Activated effector memory CD4-positive, alpha-beta T cell treated with anti-CD3 and anti-CD28 coated beads, Interleukin-2, amount 50 U/mL, for 16 hours (primary cell): ENCODE results near the gene ADRA2B.

Experiments
- DNase-seq: peaks from one replicate; pipeline ENCODE4 v3.0.0-alpha.2; 2020

ADRA2B gene

DNA sequence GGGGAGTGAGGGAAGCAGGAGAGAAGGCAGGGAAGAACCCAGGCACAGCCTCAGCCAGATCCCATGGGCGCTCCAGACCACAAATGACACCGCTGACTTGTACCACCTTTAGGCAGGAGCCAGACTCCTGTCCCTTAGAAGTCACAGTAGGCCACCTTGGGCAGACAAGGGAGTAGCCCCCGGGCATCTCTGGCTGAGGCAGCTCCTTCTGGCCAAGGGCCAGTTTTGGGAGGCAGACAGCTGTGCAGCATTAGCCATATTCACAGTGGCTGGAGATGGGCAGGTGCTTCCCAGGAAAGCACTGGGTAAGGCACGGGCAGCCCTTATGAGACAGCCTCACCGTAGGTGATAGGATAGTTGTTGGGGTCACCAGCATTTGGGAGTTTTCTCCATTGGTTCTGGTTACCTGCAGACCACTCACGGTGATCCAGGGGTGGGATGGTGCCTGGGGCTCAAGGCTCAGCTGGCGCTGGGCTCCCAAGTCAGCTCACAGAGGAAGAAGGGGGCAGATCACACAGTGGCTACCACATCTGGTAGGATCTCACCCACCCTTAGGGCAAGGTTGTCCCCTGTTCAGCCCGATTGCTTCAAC, 19.9 kb upstream of the ADRA2B start:
- no peak for DNase-seq

DNA sequence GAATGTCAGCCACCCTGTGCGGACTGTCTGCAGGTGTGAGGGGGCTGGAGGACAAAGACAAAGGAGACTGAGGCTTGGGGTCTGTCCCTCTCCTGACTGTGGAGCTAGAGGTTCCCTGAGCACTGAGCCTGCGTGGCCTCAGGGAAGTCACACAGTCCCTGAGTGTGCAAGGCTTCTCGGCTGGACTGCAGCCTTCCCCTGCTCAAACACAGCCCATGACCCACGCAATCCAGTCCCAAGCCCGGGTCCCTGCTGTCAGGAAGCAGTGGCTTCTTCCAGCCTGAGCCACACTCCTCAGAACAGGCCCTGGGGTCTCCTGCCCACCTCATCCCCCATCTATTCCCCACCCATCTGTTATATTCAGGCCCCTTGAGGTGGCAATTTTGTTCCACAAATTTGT, 19.2 kb upstream of the ADRA2B start:
- DNase-seq: no peak

DNA sequence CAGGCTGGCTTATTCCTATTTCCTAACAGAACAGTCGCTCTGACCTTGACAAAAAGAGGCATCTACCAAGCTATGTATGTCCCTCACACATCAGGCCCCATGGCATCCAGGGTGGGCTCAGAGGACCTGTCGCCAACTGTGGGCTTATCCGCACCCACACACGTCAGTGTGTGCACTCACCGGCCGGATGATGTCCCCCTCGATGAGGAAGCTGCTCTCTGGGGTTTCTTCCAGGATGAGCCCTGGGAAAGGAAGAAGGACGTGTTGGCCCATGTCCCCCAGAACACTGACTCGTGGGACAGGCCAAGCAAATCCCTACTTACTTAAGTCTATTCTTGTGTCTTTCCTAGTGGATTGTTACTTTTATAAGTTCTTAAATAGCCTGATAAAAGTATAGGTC, 18.8 kb upstream of the ADRA2B start:
- no peak for DNase-seq

DNA sequence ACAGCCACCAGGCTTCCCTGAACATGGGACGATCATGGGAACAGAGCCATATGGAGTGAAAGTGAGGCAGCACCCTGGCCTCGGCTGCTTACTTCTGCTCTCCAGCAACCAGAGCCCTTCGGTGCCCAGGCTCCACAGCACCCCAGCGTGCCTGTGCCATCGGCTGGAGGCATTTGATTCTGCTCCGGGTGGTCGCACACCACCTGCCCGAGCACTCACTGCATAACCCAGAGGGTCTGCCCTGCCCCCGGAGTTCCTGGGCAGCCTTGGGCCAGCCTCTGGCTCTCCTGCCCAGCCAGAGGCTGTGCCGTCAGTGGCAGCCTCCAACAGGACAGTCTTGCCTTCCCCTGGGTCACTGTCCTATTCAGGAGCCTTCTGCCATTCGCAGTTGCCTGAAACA, 18.1 kb upstream of the ADRA2B start:
- no peak for DNase-seq

DNA sequence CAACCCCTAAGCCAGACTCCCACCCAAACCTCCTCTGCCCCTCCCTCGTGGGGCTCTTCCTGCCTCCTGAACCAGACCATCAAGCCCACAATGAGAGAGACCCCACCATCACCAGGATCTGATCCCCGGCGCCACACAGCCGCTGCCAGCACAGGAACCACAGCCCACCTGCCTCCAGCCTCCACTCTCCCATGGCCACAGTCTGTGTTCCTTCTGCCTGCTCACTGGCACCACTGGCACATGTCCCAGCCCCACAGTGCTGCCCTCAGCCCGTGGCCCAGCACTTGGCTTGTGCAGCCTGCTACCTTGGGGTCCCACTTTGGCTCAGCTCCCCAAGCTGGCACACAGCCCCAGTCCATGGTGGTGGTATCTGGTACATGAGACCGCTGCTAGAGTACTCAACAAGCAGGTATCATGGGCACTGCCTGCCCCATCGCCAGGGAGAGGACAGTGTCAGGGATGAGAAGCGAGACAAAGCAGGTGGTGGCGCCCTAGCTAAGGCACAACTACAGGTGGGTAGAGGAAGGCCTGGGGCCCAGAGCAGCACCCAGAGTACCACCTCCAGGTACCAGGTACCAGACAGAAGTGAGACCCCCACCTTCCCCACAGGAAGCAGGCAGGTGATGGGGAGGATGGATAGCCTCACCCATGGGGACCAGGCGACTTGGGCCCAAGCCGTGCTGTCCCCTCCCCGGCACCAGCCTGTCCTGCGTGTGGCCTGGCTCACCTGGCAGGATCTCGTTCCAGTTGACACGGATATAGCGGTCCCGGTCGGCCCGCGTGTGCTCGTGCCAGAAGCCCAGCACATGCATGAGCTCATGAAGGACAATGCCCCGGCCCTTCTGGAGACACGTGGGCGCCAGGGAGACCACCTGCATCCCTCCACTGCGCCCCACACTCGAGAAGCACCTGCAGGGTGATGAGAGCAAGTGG, 15.7 kb upstream of the ADRA2B start:
- DNase-seq: no peak

DNA sequence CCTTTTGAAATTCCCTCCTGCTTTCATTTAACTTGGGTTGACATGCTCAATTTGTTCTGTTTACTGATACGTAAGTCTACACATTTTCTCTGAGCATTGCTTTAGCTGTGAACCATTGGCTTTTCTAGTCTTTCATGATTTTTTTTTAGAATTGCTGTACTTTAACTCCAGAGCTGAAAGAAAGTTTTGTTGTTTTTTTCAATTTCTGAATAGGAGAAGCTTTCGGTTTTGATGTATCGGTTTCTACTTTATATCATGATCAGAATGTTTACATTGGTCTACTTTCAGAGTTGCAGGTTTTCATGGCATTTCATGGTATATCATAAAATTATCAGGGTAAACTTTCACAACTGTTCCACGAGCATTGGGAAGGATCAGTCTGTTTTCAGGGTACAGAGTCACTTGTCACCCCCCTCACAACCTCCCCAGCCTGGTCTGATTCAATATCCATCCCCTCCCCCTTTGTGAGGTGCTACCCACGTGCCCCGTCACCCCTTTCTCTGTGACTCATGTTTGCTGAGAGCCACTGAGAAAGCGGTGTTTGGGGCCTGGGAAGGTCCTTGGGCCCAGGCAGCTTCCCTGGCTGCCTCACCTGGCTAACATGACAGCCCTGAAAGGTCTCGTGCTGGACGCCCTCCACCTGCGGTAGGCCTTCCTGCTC, 14.9 kb upstream of the ADRA2B start:
- peak; percentile 74 for DNase-seq

DNA sequence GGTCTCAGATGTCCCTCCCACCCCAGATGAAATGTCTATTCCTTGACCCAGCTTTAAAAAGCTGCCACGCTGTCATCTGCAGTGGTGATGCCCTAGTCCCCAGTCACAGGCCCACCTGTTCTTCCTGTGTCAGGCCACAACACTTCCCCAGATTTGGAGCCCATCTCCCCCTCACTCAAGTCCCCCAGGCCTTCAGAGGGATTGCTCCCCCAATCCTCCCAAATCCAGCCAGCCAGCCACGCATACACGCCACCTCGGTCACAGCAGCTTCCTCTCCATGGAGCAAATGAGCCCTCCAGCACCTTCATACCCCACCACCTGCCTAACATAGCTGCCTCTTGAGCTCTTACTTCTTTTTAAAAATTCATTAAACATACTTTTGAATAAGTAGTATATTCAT, 14.1 kb upstream of the ADRA2B start:
- no peak for DNase-seq

DNA sequence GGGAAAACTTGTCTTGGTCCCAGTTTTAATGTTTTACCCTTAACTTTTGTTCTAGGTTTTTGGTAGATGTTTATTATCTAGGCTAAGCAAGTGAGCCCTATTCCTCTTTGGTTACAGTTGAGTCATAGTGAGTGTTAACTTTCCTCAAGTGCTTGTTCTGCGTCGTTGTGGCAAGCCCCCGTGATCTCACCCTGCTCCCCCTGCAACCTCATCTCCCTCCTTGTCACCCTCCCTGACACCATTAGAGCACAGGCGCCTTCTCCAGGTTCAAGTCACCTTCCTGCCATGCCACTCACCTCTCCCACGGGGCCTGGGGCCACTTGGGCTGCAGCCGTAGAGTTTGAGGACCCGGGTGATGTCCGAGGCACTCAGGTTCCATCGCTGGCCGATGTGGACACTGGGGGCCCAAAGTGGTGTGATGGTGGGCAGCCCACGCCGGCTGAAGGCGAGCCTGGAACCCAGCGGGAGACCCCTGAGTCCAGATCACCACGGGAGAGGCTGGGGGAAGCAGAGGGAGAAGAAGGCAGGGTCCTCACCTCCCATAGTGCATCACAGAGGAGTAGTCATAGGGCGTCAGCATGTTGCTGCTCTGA, 13.3 kb upstream of the ADRA2B start:
- DNase-seq: no peak

DNA sequence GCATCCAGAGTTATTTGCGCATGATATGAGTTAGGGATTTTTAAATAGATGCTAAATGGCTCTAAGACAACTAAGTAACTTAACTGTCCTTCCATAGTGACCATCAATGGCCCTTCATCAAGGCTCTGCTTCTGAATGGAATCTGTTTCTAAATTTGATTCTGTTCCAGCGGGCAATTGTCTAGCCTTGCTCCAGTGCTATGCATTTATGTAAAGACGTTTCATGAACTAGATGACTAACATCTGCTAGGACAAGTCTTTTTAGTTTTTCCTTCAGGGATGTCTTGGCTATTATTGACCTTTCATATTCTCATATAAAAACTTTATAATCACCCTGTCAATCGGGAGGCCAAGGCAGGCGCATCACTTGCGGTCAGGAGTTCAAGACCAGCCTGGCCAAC, 12.1 kb upstream of the ADRA2B start:
- no peak for DNase-seq

DNA sequence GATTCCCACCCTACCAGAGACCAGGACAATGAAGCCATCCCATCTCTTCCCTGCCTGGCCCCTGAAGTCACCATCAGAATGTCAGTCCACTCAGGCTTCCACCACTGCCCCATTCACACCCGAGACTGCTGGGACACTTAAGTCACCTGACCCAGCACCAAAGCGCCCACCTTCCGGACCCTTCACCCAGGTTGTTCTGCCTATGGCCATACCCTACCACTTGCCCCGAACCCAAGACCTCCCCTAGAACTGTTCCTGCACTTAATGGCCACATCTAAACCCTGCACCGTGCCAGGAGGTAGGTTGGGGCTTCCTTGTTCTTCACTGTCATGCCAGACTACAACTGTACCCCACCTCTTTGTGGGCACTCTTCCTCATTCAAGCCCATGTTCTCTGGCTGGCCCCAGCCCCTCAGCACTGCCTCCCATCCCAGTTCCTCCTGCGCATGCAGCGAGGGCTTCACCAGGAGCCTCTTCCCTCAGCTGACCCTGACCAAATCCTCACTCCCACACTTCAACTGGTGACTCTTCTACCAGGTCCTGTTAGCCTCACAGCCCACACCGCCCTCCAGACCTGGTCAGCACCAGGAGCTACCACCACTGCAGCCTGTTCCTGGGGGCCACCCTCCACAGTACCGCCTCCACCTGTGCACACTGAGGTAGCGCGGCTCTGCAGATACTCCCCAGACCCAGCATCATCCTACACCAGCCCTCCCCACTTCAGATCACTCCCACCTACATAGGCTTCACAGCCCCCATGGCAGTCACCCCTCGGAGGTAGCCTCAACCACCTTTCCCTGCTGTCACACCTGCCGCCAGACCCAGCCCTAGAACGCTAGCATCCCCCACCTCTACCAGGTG, 8.3 kb upstream of the ADRA2B start:
- DNase-seq: no peak

DNA sequence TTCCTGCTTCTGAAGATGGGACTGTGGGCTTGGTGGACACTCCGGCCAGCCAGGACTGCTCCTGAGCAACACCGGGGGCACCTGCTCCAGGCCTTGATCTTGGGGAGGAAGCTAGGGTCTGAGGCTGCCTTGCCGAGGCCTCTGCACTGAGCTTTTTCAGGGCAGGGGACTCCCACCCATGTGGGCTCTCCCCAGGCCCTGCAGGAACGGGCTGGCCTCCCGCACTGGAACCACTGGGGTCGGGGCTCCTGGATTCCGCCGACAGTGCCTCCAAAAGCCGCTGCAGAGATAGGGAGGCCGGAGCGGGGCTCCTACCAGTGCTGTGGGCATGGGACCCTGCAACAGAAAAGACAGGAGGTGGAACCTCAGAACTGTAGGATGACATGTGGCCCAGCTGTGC, 7.6 kb upstream of the ADRA2B start:
- no peak for DNase-seq

DNA sequence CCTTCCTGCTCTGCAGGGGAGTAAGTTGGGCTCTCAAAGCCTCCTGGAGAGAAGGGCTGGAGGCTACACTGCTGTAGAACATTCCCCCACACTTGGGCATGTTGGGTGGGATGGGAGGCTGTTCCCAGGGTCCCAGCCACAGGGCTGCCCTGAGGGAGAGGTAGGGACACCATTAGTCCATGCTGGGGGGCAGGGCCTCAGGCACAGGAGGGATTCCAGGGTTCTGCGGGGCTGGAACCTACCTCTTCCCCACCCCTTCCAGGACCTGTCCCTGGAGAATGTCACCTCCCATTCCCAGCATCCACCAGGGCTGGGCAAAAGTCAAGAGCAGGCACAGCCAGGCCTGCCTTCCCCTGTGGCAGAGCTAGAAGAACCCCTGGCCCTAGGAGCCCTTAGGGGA, 6.9 kb upstream of the ADRA2B start:
- DNase-seq: no peak

DNA sequence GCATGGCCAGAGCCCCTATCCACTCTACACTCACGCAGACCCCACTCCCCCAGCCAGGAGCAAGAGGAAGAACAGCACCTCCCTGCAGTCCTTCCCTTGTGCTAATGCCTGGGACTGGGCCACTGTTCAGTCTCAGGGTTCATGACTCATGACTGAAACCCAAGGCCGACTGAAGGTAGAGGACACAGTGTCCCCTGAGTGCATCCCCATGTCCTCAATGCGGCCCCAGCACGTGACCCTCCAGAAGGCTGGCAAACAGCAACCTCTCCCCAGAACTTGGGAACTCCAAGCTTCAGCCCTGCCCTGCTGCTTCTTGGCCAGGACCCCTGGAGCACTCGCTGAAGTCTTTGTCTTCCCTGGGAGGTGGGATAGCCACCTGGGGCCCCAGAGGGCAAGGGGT, 6.0 kb upstream of the ADRA2B start:
- no peak for DNase-seq

DNA sequence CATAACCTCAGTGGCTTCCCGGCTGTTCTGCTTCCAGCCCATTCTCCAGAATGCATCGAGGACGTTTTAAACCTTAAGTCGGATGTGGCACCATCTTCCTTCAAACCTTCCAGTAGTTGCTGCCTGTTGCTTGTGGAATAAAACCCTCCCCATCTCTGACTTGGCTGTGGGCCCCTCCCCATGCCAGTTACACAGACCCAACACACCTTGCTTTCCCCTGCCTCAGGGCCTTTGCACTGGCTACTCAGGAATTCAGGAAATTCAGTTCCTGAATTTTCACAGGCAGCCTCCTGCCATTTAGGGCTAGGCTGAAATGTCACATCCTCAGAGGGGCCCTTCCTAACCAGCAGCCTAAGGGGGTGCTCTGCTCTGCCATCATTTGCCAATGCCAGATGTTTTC, 5.0 kb upstream of the ADRA2B start:
- DNase-seq: no peak

DNA sequence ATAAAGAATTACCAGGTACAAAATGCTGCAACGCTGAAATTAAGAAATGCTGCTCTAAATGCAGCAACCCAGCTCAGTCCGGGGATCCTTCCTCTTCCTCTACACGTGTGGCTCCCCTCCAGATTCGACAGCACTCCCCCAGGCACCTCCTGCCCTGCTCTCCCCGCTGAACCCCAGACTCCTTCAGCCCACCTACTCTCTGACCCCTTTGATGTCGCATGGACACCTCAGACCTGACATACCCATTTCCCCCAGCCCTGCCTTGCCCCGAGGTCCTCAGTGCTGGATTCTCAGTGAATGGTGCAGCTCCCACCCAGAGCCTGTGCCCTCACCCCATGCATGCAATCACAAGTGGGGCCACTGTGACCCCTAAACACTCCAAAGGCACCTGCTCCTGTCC, 4.6 kb upstream of the ADRA2B start:
- DNase-seq: no peak

DNA sequence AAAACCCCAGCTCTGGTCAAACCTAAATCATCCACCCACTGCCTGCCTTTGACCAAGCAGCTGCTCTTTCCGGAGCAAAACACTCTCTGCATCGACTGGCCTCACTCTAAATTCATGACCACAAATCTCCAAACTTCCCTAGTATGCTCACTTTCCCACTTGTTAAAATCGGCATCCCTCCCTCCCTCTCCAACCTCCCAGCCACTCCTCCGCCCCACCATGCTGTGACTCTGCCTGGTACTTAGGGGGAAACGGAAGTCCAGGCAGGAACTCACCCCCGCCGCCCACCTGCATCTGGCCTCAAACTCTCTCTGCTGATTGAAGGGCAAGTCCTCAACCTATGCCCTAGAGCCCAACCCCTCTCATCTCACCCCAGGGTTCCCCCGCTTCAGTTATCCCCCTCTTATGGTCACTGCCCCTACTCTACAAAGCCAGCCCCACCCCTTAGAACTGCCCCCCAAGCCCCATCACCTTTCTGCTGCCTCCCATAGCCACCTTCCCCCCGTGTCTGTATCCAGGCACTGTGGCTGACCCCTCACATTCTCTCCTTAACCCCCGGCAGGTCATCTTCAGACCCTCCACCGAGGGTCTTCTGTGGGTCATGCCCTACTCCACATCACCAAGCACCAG, 3.8 kb upstream of the ADRA2B start:
- no peak for DNase-seq

DNA sequence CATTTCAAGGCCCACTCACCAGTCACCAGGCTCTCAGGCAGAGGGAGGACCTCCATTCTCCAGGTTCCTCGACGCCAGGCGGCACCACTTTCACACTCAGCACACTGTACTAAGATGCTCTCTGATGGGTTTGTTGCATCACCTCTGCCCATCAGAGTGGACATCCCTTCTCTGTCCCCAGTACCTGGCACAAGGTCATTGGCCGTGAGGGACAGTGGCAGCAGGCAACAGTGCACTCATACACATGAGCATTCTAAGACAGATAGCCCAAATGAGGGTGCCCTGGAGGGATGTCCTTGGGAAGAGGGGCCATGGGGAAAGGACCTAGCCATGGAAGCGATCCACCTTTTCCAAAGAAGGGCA, 3.0 kb upstream of the ADRA2B start:
- DNase-seq: peak; percentile 45

DNA sequence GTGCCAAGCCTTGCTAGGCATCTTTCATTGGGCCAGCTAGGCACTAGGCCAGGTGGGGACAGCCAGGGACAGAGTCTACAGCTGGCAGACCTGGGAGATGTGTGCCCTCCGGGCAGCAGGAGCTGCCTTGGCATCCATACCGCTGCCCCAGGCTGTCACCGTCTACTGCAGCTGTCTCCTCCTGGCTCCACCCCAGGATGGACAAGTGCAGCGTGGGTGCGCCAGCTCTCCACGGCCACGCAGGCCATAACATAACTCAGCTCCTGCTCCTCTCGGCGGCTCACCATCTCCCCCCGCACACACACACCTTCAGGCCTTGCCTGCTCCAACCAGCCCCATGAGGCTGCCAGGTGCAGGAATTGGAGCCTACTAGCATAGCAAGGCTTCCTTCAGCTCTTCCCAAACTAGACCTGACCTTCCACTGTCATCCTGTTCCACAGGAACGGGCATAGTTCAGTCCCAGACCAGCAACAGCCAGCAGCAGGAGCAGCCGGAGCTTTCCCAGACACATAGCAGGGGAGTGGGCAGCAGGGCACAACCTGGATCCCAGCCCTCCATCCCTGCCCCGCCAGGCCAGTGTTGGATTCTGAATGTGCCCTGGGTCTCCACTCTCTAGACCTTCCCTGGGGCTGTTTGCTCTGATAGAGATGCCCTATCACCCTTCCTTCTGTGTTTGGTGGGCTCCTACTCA, 2.5 kb upstream of the ADRA2B start:
- peak; percentile 60 for DNase-seq

DNA sequence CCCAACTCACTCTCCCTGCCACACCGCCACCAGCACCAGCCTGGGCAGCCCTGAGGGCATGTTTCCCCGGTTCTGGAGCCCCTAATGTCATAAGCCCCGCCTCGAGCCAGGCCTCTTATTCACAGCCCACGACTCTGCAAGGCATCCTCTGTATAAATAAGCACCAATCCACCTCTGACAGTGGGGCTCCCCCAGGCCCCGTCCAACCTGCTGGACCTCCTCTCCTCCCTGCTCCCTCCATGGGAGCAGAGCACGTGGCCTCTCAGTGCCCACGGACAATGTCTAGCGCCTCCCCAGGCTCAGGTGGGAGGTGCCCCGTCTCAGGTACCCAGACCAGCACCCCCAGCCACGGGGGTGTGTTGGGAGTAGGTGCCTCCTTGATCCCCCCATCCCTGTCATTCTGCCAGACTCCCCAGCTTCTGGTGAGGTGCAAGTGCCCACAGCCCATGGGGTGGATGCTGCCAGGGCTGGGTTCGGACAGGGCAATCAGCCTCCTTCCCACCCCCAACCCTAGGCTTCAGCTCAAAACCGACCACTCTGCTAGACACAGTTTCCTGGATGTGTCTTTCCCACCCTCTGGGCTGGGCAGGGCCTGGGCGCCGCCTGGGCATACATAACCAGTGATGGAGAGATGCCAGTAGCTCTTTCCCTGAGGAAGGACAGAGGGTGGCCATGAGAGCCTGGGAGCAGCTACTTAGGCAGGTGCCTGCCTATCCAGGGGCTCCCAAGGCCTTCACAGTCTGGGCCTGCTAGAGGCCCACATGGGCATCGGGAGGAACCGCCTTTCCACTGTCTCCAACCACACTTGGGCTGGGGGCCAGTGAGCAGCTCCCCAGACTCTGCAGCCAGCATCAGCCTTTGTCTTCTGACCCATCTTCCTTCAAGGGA, 1.6 kb upstream of the ADRA2B start:
- DNase-seq: peak; percentile 62

DNA sequence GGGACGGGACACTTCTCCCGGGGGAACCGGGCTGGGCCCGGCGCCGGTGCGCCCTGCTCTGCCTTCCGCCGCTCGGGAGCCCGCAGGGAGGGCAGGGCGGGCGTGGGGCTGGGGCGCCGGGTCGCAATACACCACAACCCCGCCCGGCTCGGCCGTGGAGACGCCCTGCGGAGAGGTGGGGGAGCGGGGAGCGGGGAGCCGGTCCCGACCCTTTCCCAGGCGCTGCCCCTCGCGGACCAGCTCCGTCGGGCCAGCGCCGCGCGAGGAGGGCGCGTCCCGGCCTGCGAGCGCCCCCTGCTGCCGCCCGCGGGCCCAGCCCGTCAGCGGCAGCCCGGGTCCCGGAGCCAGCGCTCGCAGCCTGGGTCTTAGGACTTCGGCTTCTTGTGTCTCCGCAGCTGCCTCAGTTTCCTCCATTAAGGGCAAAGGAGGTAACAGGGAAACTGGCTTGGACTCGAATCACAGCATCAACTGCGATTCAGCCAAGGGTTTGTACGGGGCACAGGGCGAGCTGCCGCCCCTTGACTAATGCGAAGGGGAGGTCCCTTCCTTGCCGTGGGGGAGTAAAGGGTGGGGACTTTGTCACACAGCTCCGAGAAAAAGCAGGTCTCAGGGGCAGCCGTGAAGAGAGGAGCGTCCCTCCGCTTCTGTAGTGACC, 635 bp upstream of the ADRA2B start:
- peak; percentile 86 for DNase-seq
